ENCODE results near the gene FLNC.

Gene FLNC

GRCh38 chr7:128827248-128827958 is 2.8 kb upstream of the FLNC start:
- peaks cover 14% of the 10 kb centered on the region for H3K4me1 ChIP-seq (ENCODE audit: insufficient read depth, low read length, poor library complexity, severe bottlenecking)
- H3K9ac ChIP-seq (ENCODE audit: low read depth, low read length, poor library complexity, severe bottlenecking), result no peak overlapping the region
- H2AFZ ChIP-seq (ENCODE audit: low read length), result no peak overlapping the region
- no peak overlapping the region for H3K4me2 ChIP-seq (ENCODE audit: low read depth, low read length, poor library complexity, severe bottlenecking)
- H3K9me3 ChIP-seq (ENCODE audit: insufficient read depth, low read depth, low read length), result no peaks in the 10 kb centered on the region
- H3K4me3 ChIP-seq (ENCODE audit: low read length, poor library complexity, severe bottlenecking), result no peak overlapping the region
- no peaks in the 10 kb centered on the region for H4K20me1 ChIP-seq (ENCODE audit: insufficient read depth, low read length, poor library complexity, severe bottlenecking)
- H3K79me2 ChIP-seq (ENCODE audit: insufficient read depth, low read length), result peaks cover 11% of the 10 kb centered on the region
- TF ChIP-seq EZH2phosphoT487 (IDR thresholded peaks at IDR 0.05; ENCODE audit: borderline replicate concordance), result no peak
- no peak for TF ChIP-seq CTCF (conservative IDR thresholded peaks at IDR 0.05; ENCODE audit: low read length)
- H3K27me3 ChIP-seq (ENCODE audit: insufficient read depth, low read length, poor library complexity, severe bottlenecking), result no peaks in the 10 kb centered on the region
- H3K9me2 ChIP-seq (replicated peaks; ENCODE audit: low read depth, low read length), result no peaks in the 10 kb centered on the region
- H3K36me3 ChIP-seq (ENCODE audit: insufficient read depth, low read length), result no peaks in the 10 kb centered on the region
- H3F3A ChIP-seq (ENCODE audit: low read depth), result no peaks in the 10 kb centered on the region

DNA sequence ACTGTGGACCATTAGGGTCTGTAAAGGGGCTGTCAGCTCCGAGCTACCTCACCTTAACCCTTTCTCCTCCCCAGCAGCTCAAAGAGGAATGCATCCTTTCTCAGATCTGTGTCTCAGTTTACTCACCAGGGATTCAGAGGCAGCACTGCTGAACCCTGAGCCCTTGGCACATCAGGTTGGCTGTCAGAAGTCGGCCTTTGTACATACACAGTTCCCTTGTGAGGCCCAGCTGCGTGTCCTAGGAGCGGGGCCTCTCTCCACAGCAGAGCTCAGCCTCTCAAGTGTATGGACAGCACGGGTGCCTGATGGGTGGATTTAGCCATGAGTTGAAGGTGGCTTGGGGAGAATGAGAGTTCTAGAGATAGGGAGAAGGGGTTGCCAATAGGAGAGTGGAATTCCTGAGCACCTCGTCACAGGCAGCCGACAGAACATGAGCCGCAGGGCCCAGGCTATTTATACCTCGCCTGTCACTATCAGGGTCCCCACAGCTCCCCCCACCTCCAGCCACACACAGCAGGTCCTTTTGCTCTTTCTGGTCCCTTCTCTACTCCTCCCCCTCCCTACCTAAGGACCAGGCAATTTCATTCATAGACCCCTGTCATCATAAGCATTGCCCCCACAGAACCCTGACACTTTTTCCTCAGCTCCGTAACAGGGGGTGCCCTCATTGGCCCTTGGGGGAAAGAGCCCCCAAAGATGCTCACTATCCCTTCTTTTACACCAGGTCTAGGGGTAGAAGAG is 2.1 kb upstream of the FLNC start:
- TF ChIP-seq EZH2phosphoT487 (IDR thresholded peaks at IDR 0.05; ENCODE audit: borderline replicate concordance) (no peak), CTCF (conservative IDR thresholded peaks at IDR 0.05; ENCODE audit: low read length) (no peak)
- H3K9me3 ChIP-seq (ENCODE audit: insufficient read depth, low read depth, low read length), result no peaks in the 10 kb centered on the region
- H3K4me2 ChIP-seq (ENCODE audit: low read depth, low read length, poor library complexity, severe bottlenecking), result no peak overlapping the region
- no peak overlapping the region for H2AFZ ChIP-seq (ENCODE audit: low read length)
- H3K9ac ChIP-seq (ENCODE audit: low read depth, low read length, poor library complexity, severe bottlenecking), result no peak overlapping the region
- no peak overlapping the region for H3K4me3 ChIP-seq (ENCODE audit: low read length, poor library complexity, severe bottlenecking)
- peaks cover 11% of the 10 kb centered on the region for H3K79me2 ChIP-seq (ENCODE audit: insufficient read depth, low read length)
- no peaks in the 10 kb centered on the region for H3F3A ChIP-seq (ENCODE audit: low read depth)
- peaks cover 21% of the 10 kb centered on the region for H3K4me1 ChIP-seq (ENCODE audit: insufficient read depth, low read length, poor library complexity, severe bottlenecking)
- no peaks in the 10 kb centered on the region for H4K20me1 ChIP-seq (ENCODE audit: insufficient read depth, low read length, poor library complexity, severe bottlenecking)
- no peaks in the 10 kb centered on the region for H3K36me3 ChIP-seq (ENCODE audit: insufficient read depth, low read length)
- H3K27me3 ChIP-seq (ENCODE audit: insufficient read depth, low read length, poor library complexity, severe bottlenecking), result no peaks in the 10 kb centered on the region
- H3K9me2 ChIP-seq (replicated peaks; ENCODE audit: low read depth, low read length), result no peaks in the 10 kb centered on the region

- Histone ChIP-seq H3K4me1 (ENCODE audit: insufficient read depth, low read length, poor library complexity, severe bottlenecking) (peaks cover 29% of the 10 kb centered on the region), H3K9me2 (replicated peaks; ENCODE audit: low read depth, low read length) (no peaks in the 10 kb centered on the region), H3K9ac (ENCODE audit: low read depth, low read length, poor library complexity, severe bottlenecking) (no peak overlapping the region), H3F3A (ENCODE audit: low read depth) (0 out of 2 replicates have a peak, but pooled peaks cover 1% of the 10 kb centered on the region), H3K4me2 (ENCODE audit: low read depth, low read length, poor library complexity, severe bottlenecking) (no peak overlapping the region), H2AFZ (ENCODE audit: low read length) (no peak overlapping the region), H3K4me3 (ENCODE audit: low read length, poor library complexity, severe bottlenecking) (no peak overlapping the region), H3K79me2 (ENCODE audit: insufficient read depth, low read length) (peaks cover 11% of the 10 kb centered on the region), H3K36me3 (ENCODE audit: insufficient read depth, low read length) (no peaks in the 10 kb centered on the region), H3K27me3 (ENCODE audit: insufficient read depth, low read length, poor library complexity, severe bottlenecking) (no peaks in the 10 kb centered on the region), H3K9me3 (ENCODE audit: insufficient read depth, low read depth, low read length) (no peaks in the 10 kb centered on the region), H4K20me1 (ENCODE audit: insufficient read depth, low read length, poor library complexity, severe bottlenecking) (no peaks in the 10 kb centered on the region)
- TF ChIP-seq EZH2phosphoT487 (IDR thresholded peaks at IDR 0.05; ENCODE audit: borderline replicate concordance) (no peak), CTCF (conservative IDR thresholded peaks at IDR 0.05; ENCODE audit: low read length) (no peak)
Observed at GRCh38 chr7:128829391-128830166, 627 bp upstream of the FLNC start.
